GM18870 (cell line): ENCODE results near the gene SLC25A42.
A peak's percentile ranks its signal among the peaks of the same experiment; 100 is the strongest.
"Not testable (repeated sequence)": the region's sequence is repeated elsewhere in the genome, so short reads cannot be mapped to it uniquely, and the experiment has no call there.

Experiments
- ATAC-seq: cut with Tn5 transposase; IDR thresholded peaks from one replicate; pipeline ENCODE4 v1.9.1; 2021; ENCODE audit warnings: moderate library complexity; ENCODE audit not compliant: unreplicated experiment

SLC25A42 gene

GRCh38 chr19:19063183-19064097, at the start of gene SLC25A42:
Gene SLC25A42, plus strand, starts transcription at chr19:19063994. Its CDS starts 32,131 bp downstream, at chr19:19096125.
- peak; percentile 91 for ATAC-seq

GRCh38 chr19:19021115-19021514, 42.7 kb upstream of the SLC25A42 start:
- no peak for ATAC-seq

GRCh38 chr19:19022380-19022961, 41.3 kb upstream of the SLC25A42 start:
- no peak for ATAC-seq

- not testable (repeated sequence) for ATAC-seq
These were observed 40.4 kb upstream of the SLC25A42 start for GRCh38 chr19:19023376-19023775.

GRCh38 chr19:19025861-19026260, 37.9 kb upstream of the SLC25A42 start:
- ATAC-seq = no peak

- ATAC-seq = no peak
These were observed 37.4 kb upstream of the SLC25A42 start for GRCh38 chr19:19026299-19026971.

GRCh38 chr19:19027228-19027627, 36.6 kb upstream of the SLC25A42 start:
- ATAC-seq = no peak

GRCh38 chr19:19028526-19028925, 35.3 kb upstream of the SLC25A42 start:
- ATAC-seq = no peak

GRCh38 chr19:19031891-19032290, 31.9 kb upstream of the SLC25A42 start:
- no peak for ATAC-seq

- ATAC-seq = peak; percentile 31
These were observed 31.2 kb upstream of the SLC25A42 start for GRCh38 chr19:19032420-19033175.

GRCh38 chr19:19033176-19033425, 30.7 kb upstream of the SLC25A42 start:
- peak; percentile 15 for ATAC-seq

GRCh38 chr19:19033426-19034203, 30.2 kb upstream of the SLC25A42 start, which contains the start of the genes ARMC6 and SUGP2:
Gene ARMC6, plus strand, starts transcription at chr19:19033603. Its CDS starts 607 bp downstream, at chr19:19034210.
Gene SUGP2, minus strand, starts transcription at chr19:19033517. Its CDS starts 2,446 bp downstream, at chr19:19031071.
- peak; percentile 42 for ATAC-seq

GRCh38 chr19:19034204-19034624, 29.6 kb upstream of the SLC25A42 start:
- ATAC-seq = peak; percentile 33

- no peak for ATAC-seq
These were observed 23.9 kb upstream of the SLC25A42 start for GRCh38 chr19:19039901-19040300.

GRCh38 chr19:19040417-19040816, 23.4 kb upstream of the SLC25A42 start:
- ATAC-seq = no peak

GRCh38 chr19:19042732-19043280, 21.0 kb upstream of the SLC25A42 start:
- ATAC-seq = no peak

GRCh38 chr19:19043481-19043880, 20.3 kb upstream of the SLC25A42 start:
- ATAC-seq = no peak

- no peak for ATAC-seq
These were observed 19.9 kb upstream of the SLC25A42 start for GRCh38 chr19:19043881-19044280.

- ATAC-seq = no peak
These were observed 14.4 kb upstream of the SLC25A42 start for GRCh38 chr19:19049406-19049805.

GRCh38 chr19:19050104-19050503, 13.7 kb upstream of the SLC25A42 start:
- ATAC-seq = no peak
